ENCODE measurements around the gene PAMR1. TPM values are rescaled to one million over a fixed set of nuclear protein-coding genes. Genes with fewer than 3 reads are reported as not detected.

PAMR1 gene
- total and polyA plus RNA-seq, 7 donors = 0.92 to 26.5 (median 7.8) TPM

- 60 to 65% methylated on average over 3 of the region's 3 CpGs for WGBS, 2 donors
- no peak overlapping the region for H3K4me3 ChIP-seq
- no peaks in the 10 kb centered on the region for H3K9me3 ChIP-seq
- no peak for DNase-seq
- intact Hi-C loops (cut with DNase I) = no loop called here
- no peaks in the 10 kb centered on the region for H3K36me3 ChIP-seq
- peaks cover 0 to 32% (median 18%) of the 10 kb centered on the region in 4 donors for H3K4me1 ChIP-seq
- no peak for TF ChIP-seq EP300 (IDR thresholded peaks at IDR 0.05)
- TF ChIP-seq, protein P1, sequence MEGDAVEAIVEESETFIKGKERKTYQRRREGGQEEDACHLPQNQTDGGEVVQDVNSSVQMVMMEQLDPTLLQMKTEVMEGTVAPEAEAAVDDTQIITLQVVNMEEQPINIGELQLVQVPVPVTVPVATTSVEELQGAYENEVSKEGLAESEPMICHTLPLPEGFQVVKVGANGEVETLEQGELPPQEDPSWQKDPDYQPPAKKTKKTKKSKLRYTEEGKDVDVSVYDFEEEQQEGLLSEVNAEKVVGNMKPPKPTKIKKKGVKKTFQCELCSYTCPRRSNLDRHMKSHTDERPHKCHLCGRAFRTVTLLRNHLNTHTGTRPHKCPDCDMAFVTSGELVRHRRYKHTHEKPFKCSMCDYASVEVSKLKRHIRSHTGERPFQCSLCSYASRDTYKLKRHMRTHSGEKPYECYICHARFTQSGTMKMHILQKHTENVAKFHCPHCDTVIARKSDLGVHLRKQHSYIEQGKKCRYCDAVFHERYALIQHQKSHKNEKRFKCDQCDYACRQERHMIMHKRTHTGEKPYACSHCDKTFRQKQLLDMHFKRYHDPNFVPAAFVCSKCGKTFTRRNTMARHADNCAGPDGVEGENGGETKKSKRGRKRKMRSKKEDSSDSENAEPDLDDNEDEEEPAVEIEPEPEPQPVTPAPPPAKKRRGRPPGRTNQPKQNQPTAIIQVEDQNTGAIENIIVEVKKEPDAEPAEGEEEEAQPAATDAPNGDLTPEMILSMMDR (IDR thresholded peaks at IDR 0.05) = peak in 1 of 4 experiments; percentile 7
- peak; percentile 17 to 63 (median 33) for TF ChIP-seq POLR2AphosphoS5 (IDR thresholded peaks at IDR 0.05)
- H3K27ac ChIP-seq = peak overlapping the region in 3 of 4 donors; percentile 26 to 68 (median 55)
- no peaks in the 10 kb centered on the region for H3K27me3 ChIP-seq
Observed at GRCh38 chr11:35558513-35558912, 33.1 kb upstream of the PAMR1 start.

GRCh38 chr11:35555488-35555887 lies 30.1 kb upstream of the PAMR1 start:
- DNase-seq = no peak
- Histone ChIP-seq H3K4me3 (no peak overlapping the region), H3K36me3 (no peaks in the 10 kb centered on the region), H3K4me1 (peaks cover 0 to 32% (median 18%) of the 10 kb centered on the region in 4 donors), H3K9me3 (no peaks in the 10 kb centered on the region), H3K27ac (no peak overlapping the region), H3K27me3 (no peaks in the 10 kb centered on the region)
- TF ChIP-seq POLR2A (IDR thresholded peaks at IDR 0.05) (no peak), POLR2AphosphoS5 (IDR thresholded peaks at IDR 0.05) (no peak), EP300 (IDR thresholded peaks at IDR 0.05) (no peak)
- TF ChIP-seq, protein P1 (IDR thresholded peaks at IDR 0.05) = no peak
- intact Hi-C loops (cut with DNase I) = no loop called here

DNA sequence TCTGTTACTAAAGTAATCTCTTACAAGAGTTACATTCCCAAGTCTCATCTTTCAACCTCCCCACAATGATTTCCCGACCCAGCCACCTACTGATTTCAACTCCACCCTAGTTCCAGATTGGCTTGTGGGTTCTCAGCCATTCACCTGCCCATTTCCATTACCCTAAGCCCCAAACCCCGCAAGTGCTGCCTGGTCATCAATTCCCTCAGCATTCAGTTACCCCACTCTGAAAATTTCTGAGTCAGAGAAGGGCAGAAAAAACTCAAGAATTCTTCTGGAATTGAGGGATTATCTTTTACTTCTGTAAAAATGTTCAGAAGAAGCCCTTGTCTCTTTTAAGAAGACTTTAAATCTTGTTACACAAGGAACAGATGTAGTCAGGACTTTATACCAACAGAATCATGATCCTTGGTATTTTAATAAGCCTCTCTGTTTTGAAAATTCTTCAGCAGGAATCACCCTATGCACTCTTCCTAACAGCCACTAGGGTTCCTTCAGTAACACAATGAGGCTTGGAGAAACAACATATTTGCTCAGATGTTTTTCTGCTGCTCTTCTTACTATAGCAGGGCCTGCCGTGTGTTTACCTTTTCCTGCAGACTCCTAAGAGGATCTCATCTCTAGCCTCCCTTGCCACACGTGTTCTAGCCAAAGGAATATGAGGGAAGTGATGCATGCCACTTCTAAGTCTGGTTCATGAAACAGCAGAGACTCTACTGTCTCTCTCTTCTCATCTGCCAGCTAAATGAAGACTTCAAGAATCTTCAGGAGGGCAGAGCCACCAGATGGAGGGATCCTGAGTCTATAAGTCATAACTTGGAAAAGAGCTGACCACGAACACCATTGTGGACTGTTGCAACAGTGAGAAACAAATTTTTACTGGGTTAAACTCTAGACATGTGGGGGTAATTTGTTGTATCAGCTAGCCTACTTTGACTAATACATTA lies 29.3 kb upstream of the PAMR1 start:
- Histone ChIP-seq H3K4me1 (peaks cover 0 to 39% (median 18%) of the 10 kb centered on the region in 4 donors), H3K36me3 (no peaks in the 10 kb centered on the region), H3K9me3 (no peaks in the 10 kb centered on the region), H3K27ac (peak overlapping the region in 1 of 4 donors; percentile 67), H3K4me3 (no peak overlapping the region), H3K27me3 (no peaks in the 10 kb centered on the region)
- intact Hi-C loops (cut with DNase I) = no loop called here
- no peak for DNase-seq
- WGBS, 2 donors = 52 to 65% methylated on average over 5 of the region's 5 CpGs
- TF ChIP-seq EP300 (IDR thresholded peaks at IDR 0.05) (no peak), POLR2A (IDR thresholded peaks at IDR 0.05) (no peak), POLR2AphosphoS5 (IDR thresholded peaks at IDR 0.05) (no peak)
- TF ChIP-seq, protein P1 (IDR thresholded peaks at IDR 0.05) = no peak

DNA sequence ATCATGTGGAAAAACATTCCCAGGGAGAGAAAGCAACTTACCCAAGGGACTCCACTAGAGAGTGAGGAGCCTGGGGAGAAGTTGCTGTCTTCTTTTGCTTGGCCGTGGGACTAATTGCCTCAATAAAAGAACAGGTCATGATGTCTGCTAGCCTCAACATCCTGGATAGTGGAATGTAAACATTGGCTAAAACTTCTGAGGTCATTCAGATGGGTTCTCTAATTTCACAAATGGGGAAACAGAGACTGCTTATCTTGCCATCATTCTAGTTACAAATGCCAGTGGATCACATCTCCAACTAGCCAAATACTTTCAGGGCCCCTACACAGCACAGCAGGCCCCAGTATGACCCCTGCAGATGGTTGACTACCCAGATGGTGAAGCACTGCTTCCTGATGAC lies 28.4 kb upstream of the PAMR1 start:
- no peak for DNase-seq
- TF ChIP-seq EP300 (IDR thresholded peaks at IDR 0.05) = no peak
- TF ChIP-seq POLR2A (IDR thresholded peaks at IDR 0.05) = no peak
- TF ChIP-seq, protein P1 (IDR thresholded peaks at IDR 0.05) = no peak
- no peak for TF ChIP-seq POLR2AphosphoS5 (IDR thresholded peaks at IDR 0.05)
- H3K27me3 ChIP-seq = no peaks in the 10 kb centered on the region
- H3K36me3 ChIP-seq = no peaks in the 10 kb centered on the region
- no peak overlapping the region for H3K4me3 ChIP-seq
- H3K27ac ChIP-seq = peak overlapping the region in 1 of 4 donors; percentile 67
- intact Hi-C loops (cut with DNase I) = no loop called here
- WGBS, 2 donors = 22 to 39% methylated on average over 1 of the region's 1 CpG
- no peaks in the 10 kb centered on the region for H3K9me3 ChIP-seq
- H3K4me1 ChIP-seq = peaks cover 0 to 37% (median 16%) of the 10 kb centered on the region in 4 donors
